C4-2B (cell line): ENCODE results near the gene ATG7.

Source experiments
- CTCF ChIP-seq: fragments of 450-650 bp; conservative IDR thresholded peaks from 2 replicates; pipeline ENCODE4 v1.5.1; 2017; ENCODE audit warnings: mild to moderate bottlenecking
- ZFX ChIP-seq: fragments of 450-650 bp; IDR thresholded peaks from 2 replicates; pipeline ENCODE4 v1.6.1; 2017

DNA sequence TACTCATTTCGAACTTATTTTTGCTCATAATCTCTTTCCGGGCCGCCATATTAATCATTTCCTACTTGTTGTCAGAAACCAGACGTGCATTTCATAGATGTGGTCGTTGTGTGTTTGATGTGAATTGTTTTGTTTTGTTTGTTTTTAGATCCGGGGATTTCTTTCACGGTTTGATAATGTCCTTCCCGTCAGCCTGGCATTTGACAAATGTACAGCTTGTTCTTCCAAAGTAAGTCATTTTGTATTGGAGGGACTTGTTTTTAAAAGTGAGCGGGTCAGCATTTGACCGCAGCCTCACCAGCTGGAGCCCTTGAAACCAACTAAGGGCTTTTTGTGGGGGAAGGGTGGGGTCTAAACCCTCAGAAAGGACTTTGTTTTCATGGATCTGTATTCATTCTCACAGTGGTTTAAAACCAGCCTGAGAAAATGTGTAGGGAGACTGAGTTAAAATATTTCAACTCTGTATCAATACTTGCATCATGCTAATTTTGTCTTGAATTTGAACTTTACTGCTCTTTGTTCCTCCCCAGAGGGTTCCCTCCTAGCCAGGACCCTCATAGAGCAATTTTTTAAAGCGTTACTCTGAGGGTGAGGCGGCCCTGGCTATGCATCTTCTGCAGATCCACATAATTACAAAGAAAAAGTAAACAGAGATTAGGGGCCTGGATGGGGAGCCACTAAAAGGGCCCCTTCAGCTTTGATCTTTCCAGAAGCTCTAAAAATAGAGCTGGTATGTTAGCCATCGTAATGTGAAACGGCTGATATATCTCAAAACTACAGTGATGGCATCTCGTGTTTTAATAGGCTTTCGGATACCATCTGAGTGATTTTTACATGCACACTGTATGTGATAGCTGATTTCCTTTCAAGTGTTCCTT is 107.9 kb downstream of the ATG7 start:
- TF ChIP-seq CTCF (no peak), ZFX (no peak)
